OCI-LY1 (cell line): ENCODE results near the gene CRPPA.
"Not testable (repeated sequence)": the region's sequence is repeated elsewhere in the genome, so short reads cannot be mapped to it uniquely, and the experiment has no call there.

ENCODE experiments used
- H2AFZ ChIP-seq: fragments of 200-600 bp; sonication (generic), shearing (Covaris generic); 2 replicates; pipeline ENCODE4 v1.6.0; 2014; ENCODE audit warnings: antibody characterized with exemption, mild to moderate bottlenecking, low read length
- H3F3A ChIP-seq: fragments of 200-600 bp; sonication (generic), shearing (Covaris generic); 2 replicates; pipeline ENCODE4 v1.6.0; 2014; ENCODE audit warnings: mild to moderate bottlenecking, antibody characterized with exemption, low read length, moderate library complexity; ENCODE audit not compliant: insufficient read depth
- H3K27ac ChIP-seq: fragments of 200-600 bp; sonication (generic); 2 replicates; pipeline ENCODE4 v1.5.1; 2014; ENCODE audit warnings: low read length, mixed run types, mild to moderate bottlenecking, low read depth; ENCODE audit not compliant: poor library complexity, severe bottlenecking
- H3K27me3 ChIP-seq: fragments of 200-600 bp; sonication (generic); 2 replicates; pipeline ENCODE4 v1.6.0; 2014; ENCODE audit warnings: antibody characterized with exemption, mild to moderate bottlenecking, low read length, moderate library complexity; ENCODE audit not compliant: insufficient read depth
- H3K36me3 ChIP-seq: fragments of 200-600 bp; sonication (generic); 2 replicates; pipeline ENCODE4 v1.6.1; 2014; ENCODE audit warnings: mild to moderate bottlenecking, antibody characterized with exemption, low read length, moderate library complexity, mixed read lengths; ENCODE audit not compliant: insufficient read depth
- H3K4me1 ChIP-seq: fragments of 200-600 bp; sonication (generic); 2 replicates; pipeline ENCODE4 v1.5.1; 2014; ENCODE audit warnings: mild to moderate bottlenecking, low read length, moderate library complexity; ENCODE audit not compliant: insufficient read depth, severe bottlenecking
- H3K4me2 ChIP-seq: fragments of 200-600 bp; sonication (generic), shearing (Covaris generic); 2 replicates; pipeline ENCODE4 v1.6.1; 2014; ENCODE audit warnings: low read length
- H3K4me3 ChIP-seq: fragments of 200-600 bp; sonication (generic); 2 replicates; pipeline ENCODE4 v1.5.1; 2014; ENCODE audit warnings: low read length, low read depth, mild to moderate bottlenecking, mixed read lengths; ENCODE audit not compliant: poor library complexity, severe bottlenecking
- H3K79me2 ChIP-seq: fragments of 200-600 bp; shearing (Covaris generic); 2 replicates; pipeline ENCODE4 v1.6.1; 2016; ENCODE audit warnings: mixed run types, low read length, mixed read lengths; ENCODE audit not compliant: insufficient read depth
- H3K9ac ChIP-seq: fragments of 200-600 bp; sonication (generic), shearing (Covaris generic); 2 replicates; pipeline ENCODE4 v1.6.1; 2014; ENCODE audit warnings: mild to moderate bottlenecking, low read length, mixed read lengths
- H3K9me2 ChIP-seq: fragments of 200-600 bp; sonication (generic), shearing (Covaris generic); 2 replicates; pipeline ENCODE4 v1.6.1; 2014; ENCODE audit warnings: low read depth, mild to moderate bottlenecking, low read length, mixed read lengths
- H3K9me3 ChIP-seq: fragments of 200-600 bp; shearing (Covaris generic); 2 replicates; pipeline ENCODE4 v1.6.1; 2014; ENCODE audit warnings: low read length, mixed read lengths
- H4K20me1 ChIP-seq: fragments of 200-600 bp; sonication (generic), shearing (Covaris generic); 2 replicates; pipeline ENCODE4 v1.6.0; 2016; ENCODE audit warnings: mild to moderate bottlenecking, low read length; ENCODE audit not compliant: insufficient read depth
- CTCF ChIP-seq: fragments of 200-600 bp; sonication (generic), shearing (Covaris generic); IDR thresholded peaks from 2 replicates; pipeline ENCODE4 v1.5.1; 2017; ENCODE audit warnings: mild to moderate bottlenecking, antibody characterized with exemption, low read length, moderate library complexity, mixed read lengths
- EZH2 ChIP-seq: fragments of 200-600 bp; sonication (generic), shearing (Covaris generic); IDR thresholded peaks from 2 replicates; pipeline ENCODE4 v1.8.0; 2017; ENCODE audit warnings: borderline replicate concordance, mixed run types, mild to moderate bottlenecking, antibody characterized with exemption, low read length, moderate library complexity, mixed read lengths

The CRPPA gene

GRCh38 chr7:16463520-16463919 is 42.2 kb upstream of the CRPPA start:
- H3K4me2 ChIP-seq = no peak overlapping the region
- TF ChIP-seq EZH2 (no peak), CTCF (no peak)
- H3K27me3 ChIP-seq = no peaks in the 10 kb centered on the region
- H3K9ac ChIP-seq = no peak overlapping the region
- H3K4me1 ChIP-seq = no peaks in the 10 kb centered on the region
- H3K4me3 ChIP-seq = no peak overlapping the region
- no peak overlapping the region for H2AFZ ChIP-seq
- H3K9me2 ChIP-seq = no peaks in the 10 kb centered on the region
- no peaks in the 10 kb centered on the region for H4K20me1 ChIP-seq
- no peaks in the 10 kb centered on the region for H3K36me3 ChIP-seq
- no peaks in the 10 kb centered on the region for H3F3A ChIP-seq
- no peaks in the 10 kb centered on the region for H3K79me2 ChIP-seq
- H3K27ac ChIP-seq = no peak overlapping the region
- no peaks in the 10 kb centered on the region for H3K9me3 ChIP-seq

- H3K27me3 ChIP-seq = no peaks in the 10 kb centered on the region
- no peak overlapping the region for H3K9ac ChIP-seq
- no peak overlapping the region for H3K4me3 ChIP-seq
- no peak overlapping the region for H3K4me2 ChIP-seq
- H3K79me2 ChIP-seq = no peaks in the 10 kb centered on the region
- H3K9me3 ChIP-seq = no peaks in the 10 kb centered on the region
- no peaks in the 10 kb centered on the region for H3F3A ChIP-seq
- H4K20me1 ChIP-seq = no peaks in the 10 kb centered on the region
- H3K9me2 ChIP-seq = no peaks in the 10 kb centered on the region
- no peak overlapping the region for H3K27ac ChIP-seq
- no peaks in the 10 kb centered on the region for H3K4me1 ChIP-seq
- H2AFZ ChIP-seq = no peak overlapping the region
- no peaks in the 10 kb centered on the region for H3K36me3 ChIP-seq
- TF ChIP-seq CTCF (no peak), EZH2 (no peak)
Observed at GRCh38 chr7:16462431-16462889, 41.1 kb upstream of the CRPPA start.

- Histone ChIP-seq H3K79me2 (no peaks in the 10 kb centered on the region), H3K4me2 (no peak overlapping the region), H3K36me3 (no peaks in the 10 kb centered on the region), H3K9me2 (no peaks in the 10 kb centered on the region), H3F3A (no peaks in the 10 kb centered on the region), H3K27ac (no peak overlapping the region), H3K9ac (no peak overlapping the region), H4K20me1 (no peaks in the 10 kb centered on the region), H3K9me3 (no peaks in the 10 kb centered on the region), H3K4me1 (no peaks in the 10 kb centered on the region), H3K4me3 (no peak overlapping the region), H3K27me3 (no peaks in the 10 kb centered on the region), H2AFZ (no peak overlapping the region)
- TF ChIP-seq EZH2 (no peak), CTCF (no peak)
Observed at GRCh38 chr7:16460789-16461493, 39.6 kb upstream of the CRPPA start.

- H3K9ac ChIP-seq, H3K27ac ChIP-seq, H3F3A ChIP-seq, H3K36me3 ChIP-seq, H3K9me3 ChIP-seq, H4K20me1 ChIP-seq, H2AFZ ChIP-seq, H3K4me1 ChIP-seq, H3K27me3 ChIP-seq, H3K79me2 ChIP-seq, H3K4me2 ChIP-seq, H3K9me2 ChIP-seq, H3K4me3 ChIP-seq: not testable (repeated sequence)
Observed at GRCh38 chr7:16456303-16456702, 35.0 kb upstream of the CRPPA start.
